ENCODE measurements around the gene TRIM42. TPM values are rescaled to one million over a fixed set of nuclear protein-coding genes. Genes with fewer than 3 reads are reported as not detected.

Gene TRIM42
- total RNA-seq, 1 donor from 2014 or later = not detected

DNA sequence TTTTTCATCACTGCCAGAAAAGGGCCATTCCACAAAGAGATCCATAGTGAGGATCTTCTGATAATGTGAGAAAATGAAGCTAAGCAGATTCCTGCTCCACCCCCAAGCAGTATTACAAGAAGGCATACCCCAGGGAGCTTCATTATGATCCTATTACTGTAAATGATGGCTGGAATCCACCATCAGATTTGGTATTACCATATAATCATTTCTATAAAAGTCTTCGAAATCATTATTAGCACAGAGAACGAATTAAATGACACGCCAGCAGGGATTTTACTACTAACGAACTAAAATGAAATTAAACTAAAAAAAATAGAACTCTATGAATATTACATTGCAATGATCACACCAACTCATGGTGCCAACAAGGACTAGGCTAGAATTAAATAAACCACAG, 24.4 kb downstream of the TRIM42 start:
- Histone ChIP-seq H3K9ac (ENCODE audit: low read length) (no peak overlapping the region), H3K9me3 (ENCODE audit: insufficient read depth, low read depth, low read length) (no peaks in the 10 kb centered on the region), H3K79me2 (ENCODE audit: insufficient read depth, low read length) (no peaks in the 10 kb centered on the region), H3K4me1 (ENCODE audit: insufficient read depth, low read length) (no peaks in the 10 kb centered on the region), H3K4me2 (ENCODE audit: low read length) (no peak overlapping the region), H3K4me3 (ENCODE audit: insufficient read depth, low read depth, low read length) (no peak overlapping the region), H3K36me3 (ENCODE audit: insufficient read depth, low read length) (no peaks in the 10 kb centered on the region), H4K20me1 (ENCODE audit: insufficient read depth, low read length) (no peaks in the 10 kb centered on the region), H3K27ac (ENCODE audit: low read depth, low read length) (no peak overlapping the region), H3K27me3 (ENCODE audit: insufficient read depth, low read length) (no peaks in the 10 kb centered on the region), H2AFZ (ENCODE audit: low read depth, low read length) (no peak overlapping the region)
- DNase-seq (ENCODE audit: low read depth) (no peak), FAIRE-seq (no peak)
- TF ChIP-seq, protein P1, sequence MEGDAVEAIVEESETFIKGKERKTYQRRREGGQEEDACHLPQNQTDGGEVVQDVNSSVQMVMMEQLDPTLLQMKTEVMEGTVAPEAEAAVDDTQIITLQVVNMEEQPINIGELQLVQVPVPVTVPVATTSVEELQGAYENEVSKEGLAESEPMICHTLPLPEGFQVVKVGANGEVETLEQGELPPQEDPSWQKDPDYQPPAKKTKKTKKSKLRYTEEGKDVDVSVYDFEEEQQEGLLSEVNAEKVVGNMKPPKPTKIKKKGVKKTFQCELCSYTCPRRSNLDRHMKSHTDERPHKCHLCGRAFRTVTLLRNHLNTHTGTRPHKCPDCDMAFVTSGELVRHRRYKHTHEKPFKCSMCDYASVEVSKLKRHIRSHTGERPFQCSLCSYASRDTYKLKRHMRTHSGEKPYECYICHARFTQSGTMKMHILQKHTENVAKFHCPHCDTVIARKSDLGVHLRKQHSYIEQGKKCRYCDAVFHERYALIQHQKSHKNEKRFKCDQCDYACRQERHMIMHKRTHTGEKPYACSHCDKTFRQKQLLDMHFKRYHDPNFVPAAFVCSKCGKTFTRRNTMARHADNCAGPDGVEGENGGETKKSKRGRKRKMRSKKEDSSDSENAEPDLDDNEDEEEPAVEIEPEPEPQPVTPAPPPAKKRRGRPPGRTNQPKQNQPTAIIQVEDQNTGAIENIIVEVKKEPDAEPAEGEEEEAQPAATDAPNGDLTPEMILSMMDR (IDR thresholded peaks at IDR 0.05; ENCODE audit: insufficient read depth, low read depth, low read length) = no peak
- no peak for TF ChIP-seq EZH2 (IDR thresholded peaks at IDR 0.05; ENCODE audit: insufficient read depth, low read length)
- no peak overlapping the region for H3K4me3 Mint-ChIP-seq (ENCODE audit: unreplicated experiment)
- H3K27ac Mint-ChIP-seq (ENCODE audit: unreplicated experiment) = no peak overlapping the region
- peaks cover 15% of the 10 kb centered on the region for H3K9me3 Mint-ChIP-seq (ENCODE audit: unreplicated experiment)
- peaks cover 8% of the 10 kb centered on the region for H3K4me1 Mint-ChIP-seq (ENCODE audit: low read depth, unreplicated experiment)
- peaks cover 10% of the 10 kb centered on the region for H3K27me3 Mint-ChIP-seq (ENCODE audit: low read depth, unreplicated experiment)
- no peaks in the 10 kb centered on the region for H3K36me3 Mint-ChIP-seq (ENCODE audit: low read depth, unreplicated experiment)

DNA sequence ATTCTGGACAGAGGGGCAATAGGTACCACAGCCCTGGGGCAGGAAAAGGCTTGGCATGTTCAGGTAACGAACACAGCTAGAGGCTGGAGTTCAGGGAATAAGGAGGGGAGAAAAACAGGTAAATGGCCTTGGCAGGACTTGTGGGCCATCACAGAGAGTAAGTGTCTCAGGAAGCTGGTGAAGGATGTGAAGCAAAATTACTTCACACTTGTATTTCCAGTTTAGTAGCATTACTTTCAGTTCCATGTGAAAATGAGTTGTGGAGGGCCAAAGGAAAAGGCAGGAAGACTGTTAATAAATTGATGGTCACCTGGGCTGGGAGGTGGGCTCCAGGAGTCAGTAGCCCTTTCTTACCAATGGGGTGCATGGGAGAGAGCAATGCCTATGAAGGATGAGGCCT, 25.6 kb downstream of the TRIM42 start:
- H3K4me3 ChIP-seq (ENCODE audit: insufficient read depth, low read depth, low read length) = no peak overlapping the region
- peaks cover 15% of the 10 kb centered on the region for H3K9me3 Mint-ChIP-seq (ENCODE audit: unreplicated experiment)

DNA sequence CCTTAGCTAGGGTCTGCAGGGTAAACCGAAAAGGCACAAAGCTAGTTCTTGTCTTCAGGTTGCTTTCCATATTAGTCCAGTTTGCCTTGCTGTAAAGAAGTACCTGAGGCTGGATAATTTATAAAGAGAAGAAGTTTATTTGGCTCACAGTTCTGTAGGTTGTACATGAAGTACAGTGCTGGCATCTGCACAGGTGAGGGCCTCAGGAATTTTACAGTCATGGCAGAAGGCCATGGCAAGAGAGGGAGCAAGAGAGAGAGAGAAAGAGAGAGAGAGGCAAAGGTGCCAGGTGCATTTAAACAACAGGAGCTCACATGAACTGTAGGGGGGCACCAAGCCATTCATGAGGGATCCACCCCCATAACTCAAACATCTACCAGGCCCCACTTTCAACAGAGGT, 26.9 kb downstream of the TRIM42 start:
- Histone ChIP-seq H3K27ac (ENCODE audit: low read depth, low read length) (no peak overlapping the region), H4K20me1 (ENCODE audit: insufficient read depth, low read length) (no peaks in the 10 kb centered on the region), H3K4me2 (ENCODE audit: low read length) (no peak overlapping the region), H2AFZ (ENCODE audit: low read depth, low read length) (no peak overlapping the region), H3K9me3 (ENCODE audit: insufficient read depth, low read depth, low read length) (no peaks in the 10 kb centered on the region), H3K4me3 (ENCODE audit: insufficient read depth, low read depth, low read length) (no peak overlapping the region), H3K36me3 (ENCODE audit: insufficient read depth, low read length) (no peaks in the 10 kb centered on the region), H3K27me3 (ENCODE audit: insufficient read depth, low read length) (no peaks in the 10 kb centered on the region), H3K79me2 (ENCODE audit: insufficient read depth, low read length) (no peaks in the 10 kb centered on the region), H3K9ac (ENCODE audit: low read length) (no peak overlapping the region), H3K4me1 (ENCODE audit: insufficient read depth, low read length) (no peaks in the 10 kb centered on the region)
- Mint-ChIP-seq H3K4me1 (ENCODE audit: low read depth, unreplicated experiment) (peaks cover 8% of the 10 kb centered on the region), H3K27me3 (ENCODE audit: low read depth, unreplicated experiment) (peaks cover 10% of the 10 kb centered on the region), H3K36me3 (ENCODE audit: low read depth, unreplicated experiment) (no peaks in the 10 kb centered on the region), H3K4me3 (ENCODE audit: unreplicated experiment) (no peak overlapping the region), H3K27ac (ENCODE audit: unreplicated experiment) (no peak overlapping the region), H3K9me3 (ENCODE audit: unreplicated experiment) (peaks cover 15% of the 10 kb centered on the region)
- DNase-seq (ENCODE audit: low read depth) (no peak), FAIRE-seq (no peak)
- no peak for TF ChIP-seq EZH2 (IDR thresholded peaks at IDR 0.05; ENCODE audit: insufficient read depth, low read length)
- TF ChIP-seq, protein P1 (IDR thresholded peaks at IDR 0.05; ENCODE audit: insufficient read depth, low read depth, low read length) = no peak

More for the DNA sequence above, 25.6 kb downstream of the TRIM42 start:
- Mint-ChIP-seq H3K27me3 (ENCODE audit: low read depth, unreplicated experiment) (peaks cover 10% of the 10 kb centered on the region), H3K4me3 (ENCODE audit: unreplicated experiment) (no peak overlapping the region), H3K4me1 (ENCODE audit: low read depth, unreplicated experiment) (peaks cover 8% of the 10 kb centered on the region), H3K27ac (ENCODE audit: unreplicated experiment) (no peak overlapping the region), H3K36me3 (ENCODE audit: low read depth, unreplicated experiment) (no peaks in the 10 kb centered on the region)
- Histone ChIP-seq H3K9ac (ENCODE audit: low read length) (no peak overlapping the region), H3K36me3 (ENCODE audit: insufficient read depth, low read length) (no peaks in the 10 kb centered on the region), H3K4me1 (ENCODE audit: insufficient read depth, low read length) (no peaks in the 10 kb centered on the region), H2AFZ (ENCODE audit: low read depth, low read length) (no peak overlapping the region), H3K27ac (ENCODE audit: low read depth, low read length) (no peak overlapping the region), H3K79me2 (ENCODE audit: insufficient read depth, low read length) (no peaks in the 10 kb centered on the region), H3K4me2 (ENCODE audit: low read length) (no peak overlapping the region), H4K20me1 (ENCODE audit: insufficient read depth, low read length) (no peaks in the 10 kb centered on the region), H3K9me3 (ENCODE audit: insufficient read depth, low read depth, low read length) (no peaks in the 10 kb centered on the region), H3K27me3 (ENCODE audit: insufficient read depth, low read length) (no peaks in the 10 kb centered on the region)
- no peak for FAIRE-seq
- DNase-seq (ENCODE audit: low read depth) = no peak
- no peak for TF ChIP-seq EZH2 (IDR thresholded peaks at IDR 0.05; ENCODE audit: insufficient read depth, low read length)
- TF ChIP-seq, protein P1 (IDR thresholded peaks at IDR 0.05; ENCODE audit: insufficient read depth, low read depth, low read length) = no peak
